GM19240 (cell line): ENCODE measurements around the gene SPRN.
"Not testable (repeated sequence)": the region's sequence is repeated elsewhere in the genome, so short reads cannot be mapped to it uniquely, and the experiment has no call there.

Source experiments
- DNase-seq: peaks from one replicate; pipeline ENCODE4 v3.0.0; 2011; ENCODE audit warnings: low spot score; ENCODE audit not compliant: insufficient read length

The SPRN gene

GRCh38 chr10:133440633-133441285 is 16.3 kb upstream of the SPRN start:
- no peak for DNase-seq

- DNase-seq = no peak
Observed at GRCh38 chr10:133439517-133440461, 15.4 kb upstream of the SPRN start.

- DNase-seq = no peak
Observed at GRCh38 chr10:133438711-133439273, 14.4 kb upstream of the SPRN start.

- not testable (repeated sequence) for DNase-seq
Observed at GRCh38 chr10:133432789-133433188, 8.4 kb upstream of the SPRN start.

GRCh38 chr10:133431888-133432613 is 7.6 kb upstream of the SPRN start:
- DNase-seq = not testable (repeated sequence)

GRCh38 chr10:133429571-133429970 is 5.1 kb upstream of the SPRN start:
- DNase-seq = not testable (repeated sequence)

GRCh38 chr10:133424102-133424501 is 323 bp downstream of the SPRN start:
- not testable (repeated sequence) for DNase-seq

GRCh38 chr10:133422807-133423771 is 1.3 kb downstream of the SPRN start:
- DNase-seq = no peak

GRCh38 chr10:133422223-133422806 is 2.1 kb downstream of the SPRN start:
- no peak for DNase-seq

- DNase-seq = no peak
Observed at GRCh38 chr10:133421336-133422222, 2.8 kb downstream of the SPRN start.

- DNase-seq = no peak
Observed at GRCh38 chr10:133420579-133420978, 3.8 kb downstream of the SPRN start.

- no peak for DNase-seq
Observed at GRCh38 chr10:133420028-133420427, 4.4 kb downstream of the SPRN start.

GRCh38 chr10:133419211-133419950 is 5.0 kb downstream of the SPRN start:
- no peak for DNase-seq

- DNase-seq = no peak
Observed at GRCh38 chr10:133418289-133418993, 6.0 kb downstream of the SPRN start.

GRCh38 chr10:133415752-133416151 is 8.7 kb downstream of the SPRN start:
- no peak for DNase-seq

- not testable (repeated sequence) for DNase-seq
Observed at GRCh38 chr10:133414401-133414800, 10.0 kb downstream of the SPRN start.

GRCh38 chr10:133412381-133412711 is 12.1 kb downstream of the SPRN start:
- DNase-seq = no peak
